Measurements from ENCODE around the gene KCNK4.

DNA sequence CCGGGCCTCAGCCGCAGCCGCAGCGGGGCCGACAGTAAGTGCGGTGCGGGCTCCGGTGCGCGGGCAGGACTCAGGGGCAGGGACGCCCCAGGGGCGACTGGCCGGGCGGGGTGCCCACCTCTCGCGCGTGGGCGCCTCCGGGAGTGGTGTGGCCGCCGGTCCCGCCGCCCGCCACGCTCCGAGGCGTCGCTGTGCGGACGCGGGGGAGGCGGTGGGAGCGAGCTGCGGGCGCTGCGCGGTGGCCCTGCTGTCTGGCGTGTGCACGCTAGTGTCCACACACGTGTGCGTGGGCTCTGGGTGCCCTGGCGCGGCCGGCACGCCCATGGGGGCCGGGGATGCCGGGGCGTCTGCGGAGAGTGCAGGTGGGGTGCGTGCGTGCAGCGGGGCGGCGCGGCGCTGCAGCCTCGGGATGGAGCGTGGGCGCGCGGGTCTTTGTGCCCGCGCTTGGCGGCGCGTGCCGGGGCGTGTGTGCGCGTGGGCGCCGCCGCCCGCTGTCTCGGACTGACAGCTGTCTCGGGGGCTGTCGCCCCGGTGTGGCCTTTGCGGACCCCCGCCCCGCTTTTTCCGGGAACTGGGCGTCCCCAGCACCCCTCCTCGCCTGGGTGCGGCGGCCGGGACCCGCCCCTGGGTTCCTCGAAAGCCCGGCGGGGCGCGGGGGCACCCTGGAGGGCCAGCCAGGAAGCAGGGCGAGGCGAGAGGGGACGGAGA is 804 bp downstream of the KCNK4 start:
- TF ChIP-seq, protein P1, sequence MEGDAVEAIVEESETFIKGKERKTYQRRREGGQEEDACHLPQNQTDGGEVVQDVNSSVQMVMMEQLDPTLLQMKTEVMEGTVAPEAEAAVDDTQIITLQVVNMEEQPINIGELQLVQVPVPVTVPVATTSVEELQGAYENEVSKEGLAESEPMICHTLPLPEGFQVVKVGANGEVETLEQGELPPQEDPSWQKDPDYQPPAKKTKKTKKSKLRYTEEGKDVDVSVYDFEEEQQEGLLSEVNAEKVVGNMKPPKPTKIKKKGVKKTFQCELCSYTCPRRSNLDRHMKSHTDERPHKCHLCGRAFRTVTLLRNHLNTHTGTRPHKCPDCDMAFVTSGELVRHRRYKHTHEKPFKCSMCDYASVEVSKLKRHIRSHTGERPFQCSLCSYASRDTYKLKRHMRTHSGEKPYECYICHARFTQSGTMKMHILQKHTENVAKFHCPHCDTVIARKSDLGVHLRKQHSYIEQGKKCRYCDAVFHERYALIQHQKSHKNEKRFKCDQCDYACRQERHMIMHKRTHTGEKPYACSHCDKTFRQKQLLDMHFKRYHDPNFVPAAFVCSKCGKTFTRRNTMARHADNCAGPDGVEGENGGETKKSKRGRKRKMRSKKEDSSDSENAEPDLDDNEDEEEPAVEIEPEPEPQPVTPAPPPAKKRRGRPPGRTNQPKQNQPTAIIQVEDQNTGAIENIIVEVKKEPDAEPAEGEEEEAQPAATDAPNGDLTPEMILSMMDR (IDR thresholded peaks at IDR 0.05): no peak
- no peak for TF ChIP-seq POLR2A (IDR thresholded peaks at IDR 0.05)

Measured in adrenal gland (tissue), 5 donors.